GM13977 (cell line): ENCODE results near the gene ABHD14A.

ENCODE experiments used
- DNase-seq: peaks from one replicate; pipeline ENCODE4 v3.0.0; 2012; ENCODE audit warnings: low spot score
- CTCF ChIP-seq: IDR thresholded peaks from 2 replicates; pipeline ENCODE4 v1.5.1; 2012; ENCODE audit warnings: mild to moderate bottlenecking, control low read depth; ENCODE audit not compliant: insufficient read depth; ENCODE audit errors: extremely low read depth, missing control alignments
- in situ Hi-C: fragments of 300-500 bp; cut with MboI; formaldehyde crosslinking; loops from one replicate; pipeline ENCODE4 v1.12.0; 2022; ENCODE audit warnings: low sequenced_read_pairs, low pct_unique_long_range_greater_than_20kb, mixed read lengths, inconsistent platforms; ENCODE audit not compliant: unreplicated experiment

ABHD14A gene

GRCh38 chr3:51942603-51943450 is 32.0 kb upstream of the ABHD14A start:
- DNase-seq, result peak; percentile 86
- no peak for TF ChIP-seq CTCF
- in situ Hi-C loops, result no loop called here

- no peak for DNase-seq
- no peak for TF ChIP-seq CTCF
- in situ Hi-C loops, result no loop called here
Observed at GRCh38 chr3:51943451-51944391, 31.1 kb upstream of the ABHD14A start.

GRCh38 chr3:51944451-51945021 is 30.3 kb upstream of the ABHD14A start:
- TF ChIP-seq CTCF, result no peak
- no peak for DNase-seq
- in situ Hi-C loops, result no loop called here

- in situ Hi-C loops, result no loop called here
- no peak for TF ChIP-seq CTCF
- DNase-seq, result no peak
Observed at GRCh38 chr3:51945031-51945840, 29.6 kb upstream of the ABHD14A start.

- DNase-seq, result no peak
- no peak for TF ChIP-seq CTCF
- in situ Hi-C loops, result no loop called here
Observed at GRCh38 chr3:51945926-51946705, 28.7 kb upstream of the ABHD14A start.
